ENCODE data around the gene MERTK. TPM values are rescaled to one million over a fixed set of nuclear protein-coding genes. Genes with fewer than 3 reads are reported as not detected.

Gene MERTK
- total and polyA plus RNA-seq, 2 of the 8 experiments (the other 6 are each of a cell fraction or from before 2014, with no cell fraction given): 6.5 to 7.0 TPM

- no peaks in the 10 kb centered on the region for H3K79me2 ChIP-seq (ENCODE audit: control insufficient read depth in 1 of 2, insufficient read depth in 2 of 2, low read length in 2 of 2)
- H3K4me2 ChIP-seq (ENCODE audit: insufficient read depth in 1 of 2, low read depth in 2 of 2, low read length in 2 of 2): no peak overlapping the region
- ChIA-PET CTCF (ENCODE audit: partially characterized antibody) (interaction anchor here (1.2 to 1.9 kb wide), 4 partner anchors 9 to 28 kb away, joined by 3 to 7 read pairs (median 5); no protein-coding TSS in a partner anchor), POLR2A (ENCODE audit: partially characterized antibody) (no interaction called here)
- no peak overlapping the region for H2BK15ac ChIP-seq (ENCODE audit: low read length)
- H3K14ac ChIP-seq (ENCODE audit: insufficient read length): no peak overlapping the region
- H3K27ac ChIP-seq (ENCODE audit: low read depth, low read length): no peak overlapping the region
- no peak overlapping the region for H4K5ac ChIP-seq (ENCODE audit: insufficient read length, low read depth, low read length)
- FAIRE-seq (no peak), DNase-seq (ENCODE audit: low read depth in 1 of 2, low spot score in 2 of 2) (no peak)
- no peak overlapping the region for H2BK20ac ChIP-seq (ENCODE audit: low read length)
- no peaks in the 10 kb centered on the region for H4K20me1 ChIP-seq (replicated peaks in 1 of 2; ENCODE audit: control insufficient read depth in 1 of 2, insufficient read depth in 2 of 2, low read length in 2 of 2)
- no peak overlapping the region for H2AFZ ChIP-seq (ENCODE audit: low read length)
- H4K8ac ChIP-seq (ENCODE audit: extremely low read depth, insufficient read depth, low read length): no peak overlapping the region
- H2BK5ac ChIP-seq (ENCODE audit: low read depth, low read length): no peak overlapping the region
- no peak overlapping the region for H3K56ac ChIP-seq (replicated peaks; ENCODE audit: insufficient read length, low read depth, low read length)
- H3K9ac ChIP-seq (replicated peaks in 1 of 4; ENCODE audit: extremely low read depth in 1 of 4, low read depth in 3 of 4, low read length in 3 of 4): no peak overlapping the region; a peak in 1 of 7 replicates
- no peaks in the 10 kb centered on the region for H3K79me1 ChIP-seq (ENCODE audit: low read depth, low read length)
- no peaks in the 10 kb centered on the region for H3K27me3 ChIP-seq (replicated peaks in 1 of 4; ENCODE audit: control insufficient read depth in 3 of 4, extremely low read depth in 1 of 4, insufficient read depth in 3 of 4, low read length in 3 of 4)
- H3K9me3 ChIP-seq (ENCODE audit: insufficient read depth in 2 of 2, low read depth in 1 of 2, low read length in 1 of 2): no peaks in the 10 kb centered on the region
- H3K4me1 ChIP-seq (replicated peaks in 1 of 4; ENCODE audit: control insufficient read depth in 3 of 4, insufficient read depth in 4 of 4, low read length in 3 of 4): peaks cover 0 to 3% (median 1%) of the 10 kb centered on the region in 4 experiments; a peak in 1 of 7 replicates
- H3K36me3 ChIP-seq (ENCODE audit: control insufficient read depth in 2 of 4, insufficient read depth in 4 of 4, low read length in 3 of 4): peaks cover 0 to 3% (median 0%) of the 10 kb centered on the region in 4 experiments; a peak in 1 of 8 replicates
- H2BK120ac ChIP-seq (replicated peaks; ENCODE audit: low read depth, low read length): no peak overlapping the region
- no peak overlapping the region for H3K23ac ChIP-seq (ENCODE audit: insufficient read length)
- H2AK5ac ChIP-seq (ENCODE audit: low read depth, low read length): no peak overlapping the region
- no peak overlapping the region for H3K4ac ChIP-seq (replicated peaks; ENCODE audit: insufficient read length, low read depth, low read length)
- H2BK12ac ChIP-seq (ENCODE audit: low read depth, low read length): no peak overlapping the region
- H3K18ac ChIP-seq (ENCODE audit: extremely low read depth, low read length): no peak overlapping the region
- H4K91ac ChIP-seq (replicated peaks; ENCODE audit: insufficient read length, low read length): no peak overlapping the region
- no peak for TF ChIP-seq SP4 (IDR thresholded peaks at IDR 0.05; ENCODE audit: low read length)
- no peak for TF ChIP-seq TBP (IDR thresholded peaks at IDR 0.05; ENCODE audit: low read depth, low read length)
- TF ChIP-seq BCL11A (IDR thresholded peaks at IDR 0.05; ENCODE audit: low read depth in 2 of 2, low read length in 2 of 2): no peak
- no peak for TF ChIP-seq CTBP2 (IDR thresholded peaks at IDR 0.05; ENCODE audit: borderline replicate concordance, insufficient read depth, insufficient read length, low read length)
- TF ChIP-seq KDM5A (IDR thresholded peaks at IDR 0.05; ENCODE audit: low read length): no peak
- no peak for TF ChIP-seq ATF3 (IDR thresholded peaks at IDR 0.05; ENCODE audit: insufficient read depth, low read depth, low read length)
- TF ChIP-seq ATF2 (IDR thresholded peaks at IDR 0.05; ENCODE audit: low read length): no peak
- TF ChIP-seq TAF1 (IDR thresholded peaks at IDR 0.05; ENCODE audit: low read depth, low read length): no peak
- TF ChIP-seq CBX5 (IDR thresholded peaks at IDR 0.05; ENCODE audit: low read depth, low read length): no peak
- TF ChIP-seq GABPA (IDR thresholded peaks at IDR 0.05; ENCODE audit: borderline replicate concordance, insufficient read depth, low read length): no peak
- TF ChIP-seq ZNF274 (IDR thresholded peaks at IDR 0.05; ENCODE audit: borderline replicate concordance, extremely low read depth, low read length): no peak
- no peak for TF ChIP-seq MAX (IDR thresholded peaks at IDR 0.05)
- no peak overlapping the region for H3K4me3 ChIP-seq (ENCODE audit: extremely low read depth in 1 of 4, insufficient read depth in 2 of 4, low read depth in 3 of 4, low read length in 4 of 4)
- H3K23me2 ChIP-seq (ENCODE audit: low read depth, low read length): peaks cover 2% of the 10 kb centered on the region; the same call in 1 of the 2 replicates
- 92% methylated on average over 2 of the region's 2 CpGs; no CpG with 5 or more reads in 1 of the 2 experiments for WGBS, 2 experiments (ENCODE audit: extremely low coverage in 1 of 2, insufficient coverage in 1 of 2, insufficient read length in 1 of 2, insufficient replicate concordance in 2 of 2, low coverage in 1 of 2, low lambda C conversion rate in 2 of 2, missing lambda C conversion rate in 1 of 2)
Observed at GRCh38 chr2:111930875-111931274, 32.5 kb downstream of the MERTK start.

All from H1 (cell line).